HepG2 (cell line): ENCODE results near the gene RIPPLY1. TPM values are rescaled to one million over a fixed set of nuclear protein-coding genes. Genes with fewer than 3 reads are reported as not detected.

Source experiments
- BORCS8-MEF2B ChIP-seq: sonication (generic); formaldehyde crosslinking; IDR thresholded peaks from 2 replicates; pipeline ENCODE4 v1.8.0; 2022; ENCODE audit warnings: mild to moderate bottlenecking, missing genetic modification reagents
- BRCA1 ChIP-seq: sonication (generic); formaldehyde crosslinking; IDR thresholded peaks from 2 replicates; pipeline ENCODE4 v1.4.0; 2020; ENCODE audit warnings: missing genetic modification reagents
- FOXA3 ChIP-seq: IDR thresholded peaks from 2 replicates; pipeline ENCODE4 v1.6.1; 2016; ENCODE audit warnings: missing genetic modification reagents, missing compliant biosample characterization
- HMGA1 ChIP-seq: sonication (generic); formaldehyde crosslinking; conservative IDR thresholded peaks from 2 replicates; pipeline ENCODE4 v1.4.0; 2020; ENCODE audit warnings: missing genetic modification reagents
- HNF4G ChIP-seq, 2 experiments: sonication (generic) in 1 of 2; formaldehyde crosslinking in 1 of 2; IDR thresholded peaks; 2 replicates each; pipeline versions ENCODE4 v1.4.0 to v1.6.1; 2011 to 2020; ENCODE audit warnings: borderline replicate concordance in 2 of 2, low read depth in 2 of 2, mild to moderate bottlenecking in 2 of 2, low read length in 1 of 2, missing genetic modification reagents in 1 of 2, moderate library complexity in 1 of 2
- HNRNPK ChIP-seq: fragments of 200-400 bp; formaldehyde crosslinking; IDR thresholded peaks from 2 replicates; pipeline ENCODE4 v1.6.1; 2018; ENCODE audit warnings: low read length, low read depth, moderate library complexity, mild to moderate bottlenecking; ENCODE audit not compliant: poor library complexity, severe bottlenecking
- MAFK ChIP-seq, 2 experiments: IDR thresholded peaks in 1 of 2; conservative IDR thresholded peaks in 1 of 2; 2 replicates each; pipeline ENCODE4 v1.6.1; 2011; ENCODE audit warnings: improper control_type of control experiment in 2 of 2, low read length in 2 of 2
- NRL ChIP-seq: sonication (generic); formaldehyde crosslinking; IDR thresholded peaks from 2 replicates; pipeline ENCODE4 v1.5.0; 2020; ENCODE audit warnings: missing genetic modification reagents, mild to moderate bottlenecking, moderate library complexity, borderline replicate concordance
- PPARG ChIP-seq: conservative IDR thresholded peaks from 2 replicates; pipeline ENCODE4 v1.6.1; 2016; ENCODE audit warnings: missing biosample characterization, missing genetic modification reagents
- RAD21 ChIP-seq: fragments of 450-650 bp; formaldehyde crosslinking; IDR thresholded peaks from 2 replicates; pipeline ENCODE4 v1.5.0; 2020; ENCODE audit warnings: mild to moderate bottlenecking
- RBFOX2 ChIP-seq: fragments of 200-400 bp; formaldehyde crosslinking; IDR thresholded peaks from 2 replicates; pipeline ENCODE4 v1.6.1; 2017; ENCODE audit warnings: low read depth, mild to moderate bottlenecking, low read length
- RCOR2 ChIP-seq: IDR thresholded peaks from 2 replicates; pipeline ENCODE4 v1.6.1; 2016; ENCODE audit warnings: missing biosample characterization, missing genetic modification reagents
- STAG1 ChIP-seq: sonication (generic); formaldehyde crosslinking; IDR thresholded peaks from 2 replicates; pipeline ENCODE4 v1.4.0; 2020; ENCODE audit warnings: missing genetic modification reagents
- SUZ12 ChIP-seq: fragments of 150-350 bp; IDR thresholded peaks from 2 replicates; pipeline ENCODE4 v1.6.1; 2014; ENCODE audit warnings: low read depth, low read length
- XBP1 ChIP-seq: sonication (generic); formaldehyde crosslinking; IDR thresholded peaks from 2 replicates; pipeline ENCODE4 v1.5.0; 2020; ENCODE audit warnings: missing genetic modification reagents
- ZKSCAN1 ChIP-seq: fragments of 150-350 bp; IDR thresholded peaks from 2 replicates; pipeline ENCODE4 v1.6.1; 2014; ENCODE audit warnings: low read length
- ZNF138 ChIP-seq: sonication (generic); formaldehyde crosslinking; IDR thresholded peaks from 2 replicates; pipeline ENCODE4 v1.5.0; 2020; ENCODE audit warnings: mild to moderate bottlenecking, low read depth, missing genetic modification reagents
- ZSCAN12 ChIP-seq: sonication (generic); formaldehyde crosslinking; IDR thresholded peaks from 2 replicates; pipeline ENCODE4 v1.9.0; 2021; ENCODE audit warnings: mild to moderate bottlenecking, missing genetic modification reagents
- polyA plus RNA-seq, 8 experiments: library from polyadenylated mRNA; depleted of rRNA in 3 of 8; stranded (reverse) in 7 of 8; unstranded in 1 of 8; fragments of >200 nt; fragmentation: Illumina TruSeq in 4 of 8; extraction: Trizol in 4 of 8; gene quantifications; 2 replicates each; pipeline versions ENCODE4 v1.2.1 to v1.2.3, GENCODE V29; 2011 to 2016; ENCODE audit warnings: low read depth in 4 of 8, missing spikeins in 1 of 8, mixed read lengths in 1 of 8; ENCODE audit not compliant: insufficient read depth in 1 of 8
- total RNA-seq, 5 experiments: library from RNA; depleted of rRNA; stranded (reverse); fragments of >200 nt; fragmentation: Illumina TruSeq; extraction: Trizol; gene quantifications; 2 replicates each; pipeline ENCODE4 v1.2.3, GENCODE V29; 2016; ENCODE audit warnings: low read depth in 1 of 5
- TF ChIP-seq, protein P1 (sequence below): sonication (generic); formaldehyde crosslinking; IDR thresholded peaks from 2 replicates; pipeline ENCODE4 v1.4.0; 2020; ENCODE audit warnings: missing genetic modification reagents
- TF ChIP-seq, protein P2 (sequence below): sonication (generic); formaldehyde crosslinking; IDR thresholded peaks from 2 replicates; pipeline ENCODE4 v1.5.0; 2020; ENCODE audit warnings: mild to moderate bottlenecking, missing genetic modification reagents, moderate library complexity
- TF ChIP-seq, protein P3 (sequence below): sonication (generic); formaldehyde crosslinking; IDR thresholded peaks from 2 replicates; pipeline ENCODE4 v1.5.0; 2020; ENCODE audit warnings: missing genetic modification reagents, mild to moderate bottlenecking, borderline replicate concordance
- TF ChIP-seq, protein P4 (sequence below): sonication (generic); formaldehyde crosslinking; IDR thresholded peaks from 2 replicates; pipeline ENCODE4; 2020; ENCODE audit warnings: missing genetic modification reagents, mild to moderate bottlenecking, borderline replicate concordance
- TF ChIP-seq, protein P5 (sequence below), 2 experiments: sonication (generic) in 1 of 2; formaldehyde crosslinking in 1 of 2; IDR thresholded peaks; 2 replicates each; pipeline versions ENCODE4 v1.4.0 to v1.6.1; 2018 to 2020; ENCODE audit warnings: missing genetic modification reagents in 2 of 2, borderline replicate concordance in 1 of 2, low read depth in 1 of 2, mild to moderate bottlenecking in 1 of 2, missing biosample characterization in 1 of 2

Gene RIPPLY1
- total and polyA plus RNA-seq, 2 of the 13 experiments (the other 11 are each of a cell fraction or from before 2014, with no cell fraction given): 0.41 to 0.49 TPM

DNA sequence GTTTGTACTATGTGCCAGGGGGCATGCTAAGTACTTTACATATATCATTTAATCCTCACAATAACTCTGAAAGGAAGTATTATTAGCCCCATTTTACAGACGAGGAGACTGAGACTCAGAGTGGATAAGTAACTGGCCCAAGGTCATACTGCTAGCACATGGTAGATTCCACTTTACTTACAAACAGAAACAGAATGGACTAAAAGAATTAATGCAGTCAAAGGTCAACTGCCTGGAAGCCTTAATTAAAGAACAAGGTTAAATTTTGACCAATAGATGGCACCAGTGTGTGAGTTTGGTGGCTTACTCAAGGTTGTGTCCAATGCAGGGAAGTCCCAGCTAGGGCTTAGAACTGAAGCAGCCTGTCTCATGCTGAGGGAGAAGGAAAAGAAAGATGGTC, 4.7 kb downstream of the RIPPLY1 start (continued):
- TF ChIP-seq, protein P1, sequence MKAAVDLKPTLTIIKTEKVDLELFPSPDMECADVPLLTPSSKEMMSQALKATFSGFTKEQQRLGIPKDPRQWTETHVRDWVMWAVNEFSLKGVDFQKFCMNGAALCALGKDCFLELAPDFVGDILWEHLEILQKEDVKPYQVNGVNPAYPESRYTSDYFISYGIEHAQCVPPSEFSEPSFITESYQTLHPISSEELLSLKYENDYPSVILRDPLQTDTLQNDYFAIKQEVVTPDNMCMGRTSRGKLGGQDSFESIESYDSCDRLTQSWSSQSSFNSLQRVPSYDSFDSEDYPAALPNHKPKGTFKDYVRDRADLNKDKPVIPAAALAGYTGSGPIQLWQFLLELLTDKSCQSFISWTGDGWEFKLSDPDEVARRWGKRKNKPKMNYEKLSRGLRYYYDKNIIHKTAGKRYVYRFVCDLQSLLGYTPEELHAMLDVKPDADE: no peak
- no peak for TF ChIP-seq BRCA1 (CRISPR knock-in tag)
- TF ChIP-seq STAG1 (CRISPR knock-in tag): peak; percentile 70
- TF ChIP-seq, protein P2, sequence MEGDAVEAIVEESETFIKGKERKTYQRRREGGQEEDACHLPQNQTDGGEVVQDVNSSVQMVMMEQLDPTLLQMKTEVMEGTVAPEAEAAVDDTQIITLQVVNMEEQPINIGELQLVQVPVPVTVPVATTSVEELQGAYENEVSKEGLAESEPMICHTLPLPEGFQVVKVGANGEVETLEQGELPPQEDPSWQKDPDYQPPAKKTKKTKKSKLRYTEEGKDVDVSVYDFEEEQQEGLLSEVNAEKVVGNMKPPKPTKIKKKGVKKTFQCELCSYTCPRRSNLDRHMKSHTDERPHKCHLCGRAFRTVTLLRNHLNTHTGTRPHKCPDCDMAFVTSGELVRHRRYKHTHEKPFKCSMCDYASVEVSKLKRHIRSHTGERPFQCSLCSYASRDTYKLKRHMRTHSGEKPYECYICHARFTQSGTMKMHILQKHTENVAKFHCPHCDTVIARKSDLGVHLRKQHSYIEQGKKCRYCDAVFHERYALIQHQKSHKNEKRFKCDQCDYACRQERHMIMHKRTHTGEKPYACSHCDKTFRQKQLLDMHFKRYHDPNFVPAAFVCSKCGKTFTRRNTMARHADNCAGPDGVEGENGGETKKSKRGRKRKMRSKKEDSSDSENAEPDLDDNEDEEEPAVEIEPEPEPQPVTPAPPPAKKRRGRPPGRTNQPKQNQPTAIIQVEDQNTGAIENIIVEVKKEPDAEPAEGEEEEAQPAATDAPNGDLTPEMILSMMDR (CRISPR knock-in tag): peak; percentile 73
- TF ChIP-seq, protein P3, sequence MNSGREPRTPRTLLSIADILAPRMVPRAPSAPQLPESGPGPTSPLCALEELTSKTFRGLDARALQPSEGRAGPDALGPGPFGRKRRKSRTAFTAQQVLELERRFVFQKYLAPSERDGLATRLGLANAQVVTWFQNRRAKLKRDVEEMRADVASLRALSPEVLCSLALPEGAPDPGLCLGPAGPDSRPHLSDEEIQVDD (CRISPR knock-in tag): no peak
- peak; percentile 79 for TF ChIP-seq RCOR2 (CRISPR knock-in tag)
- TF ChIP-seq NRL (CRISPR knock-in tag): no peak
- TF ChIP-seq SUZ12: no peak
- TF ChIP-seq PPARG (CRISPR knock-in tag): peak; percentile 91
- no peak for TF ChIP-seq FOXA3 (CRISPR knock-in tag)
- peak; percentile 63; the same call in 1 of the 2 replicates for TF ChIP-seq RAD21 (CRISPR knock-in tag)
- TF ChIP-seq RBFOX2: no peak
- TF ChIP-seq HMGA1 (CRISPR knock-in tag): no peak
- no peak for TF ChIP-seq ZSCAN12 (CRISPR knock-in tag)
- no peak for TF ChIP-seq MAFK (conservative IDR thresholded peaks at IDR 0.05 in 1 of 2, IDR thresholded peaks at IDR 0.05 in 1 of 2; ENCODE audit: low read length in 2 of 2)
- TF ChIP-seq, protein P4, sequence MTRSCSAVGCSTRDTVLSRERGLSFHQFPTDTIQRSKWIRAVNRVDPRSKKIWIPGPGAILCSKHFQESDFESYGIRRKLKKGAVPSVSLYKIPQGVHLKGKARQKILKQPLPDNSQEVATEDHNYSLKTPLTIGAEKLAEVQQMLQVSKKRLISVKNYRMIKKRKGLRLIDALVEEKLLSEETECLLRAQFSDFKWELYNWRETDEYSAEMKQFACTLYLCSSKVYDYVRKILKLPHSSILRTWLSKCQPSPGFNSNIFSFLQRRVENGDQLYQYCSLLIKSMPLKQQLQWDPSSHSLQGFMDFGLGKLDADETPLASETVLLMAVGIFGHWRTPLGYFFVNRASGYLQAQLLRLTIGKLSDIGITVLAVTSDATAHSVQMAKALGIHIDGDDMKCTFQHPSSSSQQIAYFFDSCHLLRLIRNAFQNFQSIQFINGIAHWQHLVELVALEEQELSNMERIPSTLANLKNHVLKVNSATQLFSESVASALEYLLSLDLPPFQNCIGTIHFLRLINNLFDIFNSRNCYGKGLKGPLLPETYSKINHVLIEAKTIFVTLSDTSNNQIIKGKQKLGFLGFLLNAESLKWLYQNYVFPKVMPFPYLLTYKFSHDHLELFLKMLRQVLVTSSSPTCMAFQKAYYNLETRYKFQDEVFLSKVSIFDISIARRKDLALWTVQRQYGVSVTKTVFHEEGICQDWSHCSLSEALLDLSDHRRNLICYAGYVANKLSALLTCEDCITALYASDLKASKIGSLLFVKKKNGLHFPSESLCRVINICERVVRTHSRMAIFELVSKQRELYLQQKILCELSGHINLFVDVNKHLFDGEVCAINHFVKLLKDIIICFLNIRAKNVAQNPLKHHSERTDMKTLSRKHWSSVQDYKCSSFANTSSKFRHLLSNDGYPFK (CRISPR knock-in tag): no peak
- TF ChIP-seq ZNF138 (CRISPR knock-in tag): no peak
- TF ChIP-seq HNF4G (IDR thresholded peaks at IDR 0.05; ENCODE audit: borderline replicate concordance, low read depth, low read length): no peak
- no peak for TF ChIP-seq HNF4G (CRISPR knock-in tag; IDR thresholded peaks at IDR 0.05; ENCODE audit: borderline replicate concordance, low read depth)
- TF ChIP-seq, protein P5, sequence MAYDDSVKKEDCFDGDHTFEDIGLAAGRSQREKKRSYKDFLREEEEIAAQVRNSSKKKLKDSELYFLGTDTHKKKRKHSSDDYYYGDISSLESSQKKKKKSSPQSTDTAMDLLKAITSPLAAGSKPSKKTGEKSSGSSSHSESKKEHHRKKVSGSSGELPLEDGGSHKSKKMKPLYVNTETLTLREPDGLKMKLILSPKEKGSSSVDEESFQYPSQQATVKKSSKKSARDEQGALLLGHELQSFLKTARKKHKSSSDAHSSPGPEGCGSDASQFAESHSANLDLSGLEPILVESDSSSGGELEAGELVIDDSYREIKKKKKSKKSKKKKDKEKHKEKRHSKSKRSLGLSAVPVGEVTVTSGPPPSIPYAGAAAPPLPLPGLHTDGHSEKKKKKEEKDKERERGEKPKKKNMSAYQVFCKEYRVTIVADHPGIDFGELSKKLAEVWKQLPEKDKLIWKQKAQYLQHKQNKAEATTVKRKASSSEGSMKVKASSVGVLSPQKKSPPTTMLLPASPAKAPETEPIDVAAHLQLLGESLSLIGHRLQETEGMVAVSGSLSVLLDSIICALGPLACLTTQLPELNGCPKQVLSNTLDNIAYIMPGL (CRISPR knock-in tag; IDR thresholded peaks at IDR 0.05; ENCODE audit: borderline replicate concordance in 1 of 2, low read depth in 1 of 2): no peak
- no peak for TF ChIP-seq ZKSCAN1
- TF ChIP-seq HNRNPK: no peak
- no peak for TF ChIP-seq XBP1
- no peak for TF ChIP-seq BORCS8-MEF2B (CRISPR knock-in tag)
